ENCODE data around the gene ABHD17C.

GRCh38 chr15:80777826-80778620 is 82.9 kb downstream of the ABHD17C start:
- TF ChIP-seq, protein P1, sequence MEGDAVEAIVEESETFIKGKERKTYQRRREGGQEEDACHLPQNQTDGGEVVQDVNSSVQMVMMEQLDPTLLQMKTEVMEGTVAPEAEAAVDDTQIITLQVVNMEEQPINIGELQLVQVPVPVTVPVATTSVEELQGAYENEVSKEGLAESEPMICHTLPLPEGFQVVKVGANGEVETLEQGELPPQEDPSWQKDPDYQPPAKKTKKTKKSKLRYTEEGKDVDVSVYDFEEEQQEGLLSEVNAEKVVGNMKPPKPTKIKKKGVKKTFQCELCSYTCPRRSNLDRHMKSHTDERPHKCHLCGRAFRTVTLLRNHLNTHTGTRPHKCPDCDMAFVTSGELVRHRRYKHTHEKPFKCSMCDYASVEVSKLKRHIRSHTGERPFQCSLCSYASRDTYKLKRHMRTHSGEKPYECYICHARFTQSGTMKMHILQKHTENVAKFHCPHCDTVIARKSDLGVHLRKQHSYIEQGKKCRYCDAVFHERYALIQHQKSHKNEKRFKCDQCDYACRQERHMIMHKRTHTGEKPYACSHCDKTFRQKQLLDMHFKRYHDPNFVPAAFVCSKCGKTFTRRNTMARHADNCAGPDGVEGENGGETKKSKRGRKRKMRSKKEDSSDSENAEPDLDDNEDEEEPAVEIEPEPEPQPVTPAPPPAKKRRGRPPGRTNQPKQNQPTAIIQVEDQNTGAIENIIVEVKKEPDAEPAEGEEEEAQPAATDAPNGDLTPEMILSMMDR (IDR thresholded peaks at IDR 0.05): no peak
- TF ChIP-seq POLR2A (IDR thresholded peaks at IDR 0.05): no peak

Data from testis (tissue), 2 donors.